ENCODE measurements around the gene TMPRSS4. TPM values are rescaled to one million over a fixed set of nuclear protein-coding genes. Genes with fewer than 3 reads are reported as not detected.

TMPRSS4 gene
- polyA plus RNA-seq, 3 donors: not detected

- Histone ChIP-seq H3K9me3 (replicated peaks in 1 of 2; ENCODE audit: control insufficient read depth in 1 of 2, insufficient read depth in 1 of 2, low read length in 2 of 2) (peaks cover 9 to 14% of the 10 kb centered on the region in 2 donors), H3K9ac (ENCODE audit: insufficient read depth, low read length, poor library complexity, severe bottlenecking) (no peak overlapping the region), H3K27me3 (ENCODE audit: control insufficient read depth in 2 of 2, insufficient read depth in 2 of 2, low read length in 2 of 2) (no peaks in the 10 kb centered on the region), H3K4me2 (replicated peaks; ENCODE audit: extremely low read depth, low read length, poor library complexity, severe bottlenecking) (no peak overlapping the region), H2AFZ (ENCODE audit: insufficient read depth, low read depth, low read length, poor library complexity, severe bottlenecking) (no peak overlapping the region), H3K4me1 (ENCODE audit: control insufficient read depth in 1 of 2, insufficient read depth in 2 of 2, low read length in 2 of 2) (peaks cover 27 to 28% of the 10 kb centered on the region in 2 donors), H3K79me2 (ENCODE audit: insufficient read depth, low read length) (no peaks in the 10 kb centered on the region), H4K20me1 (ENCODE audit: insufficient read depth, low read length) (no peaks in the 10 kb centered on the region), H3K27ac (ENCODE audit: low read depth in 1 of 2, low read length in 2 of 2) (no peak overlapping the region), H3K36me3 (replicated peaks in 1 of 2; ENCODE audit: control insufficient read depth in 1 of 2, insufficient read depth in 2 of 2, low read length in 2 of 2) (no peaks in the 10 kb centered on the region), H3K4me3 (replicated peaks in 1 of 3; ENCODE audit: low read depth in 2 of 3, low read length in 3 of 3) (no peak overlapping the region)
- H3K27me3 Mint-ChIP-seq (ENCODE audit: low read depth in 3 of 3): peaks cover 0 to 9% (median 3%) of the 10 kb centered on the region in 3 donors
- peaks cover 5 to 16% (median 13%) of the 10 kb centered on the region in 7 donors for H3K9me3 Mint-ChIP-seq
- no peak for DNase-seq
- H3K4me3 Mint-ChIP-seq: no peak overlapping the region
- WGBS (ENCODE audit: insufficient coverage): 98% methylated on average over 4 of the region's 6 CpGs
- H3K4me1 Mint-ChIP-seq: peaks cover 37% of the 10 kb centered on the region
- peak overlapping the region in 1 of 7 donors; percentile 5 for H3K27ac Mint-ChIP-seq
- intact Hi-C loops (cut with micrococcal nuclease): no loop called here
- H3K36me3 Mint-ChIP-seq: no peaks in the 10 kb centered on the region
- TF ChIP-seq CTCF (IDR thresholded peaks at IDR 0.05): no peak
Observed at GRCh38 chr11:118091690-118092089, 14.8 kb downstream of the TMPRSS4 start.

GRCh38 chr11:118092907-118093571 is 16.2 kb downstream of the TMPRSS4 start:
- Histone ChIP-seq H3K36me3 (replicated peaks in 1 of 2; ENCODE audit: control insufficient read depth in 1 of 2, insufficient read depth in 2 of 2, low read length in 2 of 2) (no peaks in the 10 kb centered on the region), H3K9ac (ENCODE audit: insufficient read depth, low read length, poor library complexity, severe bottlenecking) (no peak overlapping the region), H3K27me3 (ENCODE audit: control insufficient read depth in 2 of 2, insufficient read depth in 2 of 2, low read length in 2 of 2) (no peaks in the 10 kb centered on the region), H3K79me2 (ENCODE audit: insufficient read depth, low read length) (no peaks in the 10 kb centered on the region), H3K9me3 (replicated peaks in 1 of 2; ENCODE audit: control insufficient read depth in 1 of 2, insufficient read depth in 1 of 2, low read length in 2 of 2) (peaks cover 0 to under 1% of the 10 kb centered on the region in 2 donors), H3K4me1 (ENCODE audit: control insufficient read depth in 1 of 2, insufficient read depth in 2 of 2, low read length in 2 of 2) (peaks cover 13 to 15% of the 10 kb centered on the region in 2 donors), H3K4me3 (replicated peaks in 1 of 3; ENCODE audit: low read depth in 2 of 3, low read length in 3 of 3) (no peak overlapping the region), H3K27ac (ENCODE audit: low read depth in 1 of 2, low read length in 2 of 2) (no peak overlapping the region), H3K4me2 (replicated peaks; ENCODE audit: extremely low read depth, low read length, poor library complexity, severe bottlenecking) (no peak overlapping the region), H2AFZ (ENCODE audit: insufficient read depth, low read depth, low read length, poor library complexity, severe bottlenecking) (no peak overlapping the region), H4K20me1 (ENCODE audit: insufficient read depth, low read length) (no peaks in the 10 kb centered on the region)
- intact Hi-C loops (cut with micrococcal nuclease): no loop called here
- H3K36me3 Mint-ChIP-seq: no peaks in the 10 kb centered on the region
- H3K4me3 Mint-ChIP-seq: no peak overlapping the region
- 66% methylated on average over 5 of the region's 8 CpGs for WGBS (ENCODE audit: insufficient coverage)
- H3K27ac Mint-ChIP-seq: peak overlapping the region in 1 of 7 donors; percentile 60
- no peak for TF ChIP-seq CTCF (IDR thresholded peaks at IDR 0.05)
- peaks cover 0 to 3% (median 2%) of the 10 kb centered on the region in 7 donors for H3K9me3 Mint-ChIP-seq
- no peak for DNase-seq
- H3K27me3 Mint-ChIP-seq (ENCODE audit: low read depth in 3 of 3): peaks cover 0 to 4% (median 3%) of the 10 kb centered on the region in 3 donors
- peaks cover 23% of the 10 kb centered on the region for H3K4me1 Mint-ChIP-seq

Measured in CD14-positive monocyte (primary cell).